Heart left ventricle (tissue), 16 donors: ENCODE data around the gene CSNK1G1. TPM values are rescaled to one million over a fixed set of nuclear protein-coding genes. Genes with fewer than 3 reads are reported as not detected.
"Not testable (repeated sequence)": the region's sequence is repeated elsewhere in the genome, so short reads cannot be mapped to it uniquely, and the experiment has no call there.

Source experiments
- ATAC-seq, 4 donors: fragments of 200-7000 bp; cut with Tn5 transposase; one replicate each; pipeline ENCODE4 v1.9.1; 2020 to 2022; ENCODE audit warnings: moderate library complexity in 4 of 4, mild to moderate bottlenecking in 3 of 4, moderate number of reproducible peaks in 1 of 4
- DNase-seq, 5 donors: peaks; one replicate each; pipeline ENCODE4 v3.0.0-alpha.2; 2020
- H3K27ac ChIP-seq, 12 donors: fragments of 200-600 bp; sonication (generic) in 4 of 12; one replicate each; pipeline versions ENCODE4 v1.5.0 to v1.8.0; 2016 to 2022; ENCODE audit warnings: mild to moderate bottlenecking in 2 of 12
- H3K27me3 ChIP-seq, 9 donors: fragments of 200-600 bp; sonication (generic) in 2 of 9; one replicate each; pipeline versions ENCODE4 v1.5.1 to v1.8.0; 2016 to 2022; ENCODE audit warnings: mild to moderate bottlenecking in 3 of 9
- H3K36me3 ChIP-seq, 9 donors: fragments of 200-600 bp; sonication (generic) in 2 of 9; one replicate each; pipeline versions ENCODE4 v1.5.0 to v1.8.0; 2018 to 2022; ENCODE audit warnings: mild to moderate bottlenecking in 2 of 9
- H3K4me1 ChIP-seq, 12 donors: fragments of 200-600 bp; sonication (generic) in 4 of 12; one replicate each; pipeline versions ENCODE4 v1.5.0 to v1.8.0; 2016 to 2022; ENCODE audit warnings: mild to moderate bottlenecking in 3 of 12
- H3K4me3 ChIP-seq, 12 donors: fragments of 200-600 bp; sonication (generic) in 4 of 12; one replicate each; pipeline versions ENCODE4 v1.5.0 to v1.8.0; 2017 to 2022; ENCODE audit warnings: mild to moderate bottlenecking in 9 of 12, moderate library complexity in 4 of 12
- H3K9me3 ChIP-seq, 12 donors: fragments of 200-600 bp; sonication (generic) in 4 of 12; one replicate each; pipeline versions ENCODE4 v1.5.0 to v1.8.0; 2016 to 2022; ENCODE audit warnings: mild to moderate bottlenecking in 1 of 12
- CTCF ChIP-seq, 12 donors: fragments of 200-600 bp; sonication (generic) in 4 of 12; IDR thresholded peaks; one replicate each; pipeline versions ENCODE4 v1.5.0 to v1.8.0; 2018 to 2022; ENCODE audit warnings: antibody characterized with exemption in 12 of 12, mild to moderate bottlenecking in 5 of 12
- POLR2A ChIP-seq, 2 donors: fragments of 450-650 bp; IDR thresholded peaks; one replicate each; pipeline ENCODE4 v1.6.1; 2017; ENCODE audit warnings: antibody characterized with exemption in 2 of 2, mild to moderate bottlenecking in 2 of 2, moderate library complexity in 2 of 2
- WGBS, 4 donors: extraction: QIAGEN DNeasy Blood & Tissue Kit in 2 of 4; methylation state at CpG; one replicate each; pipeline versions ENCODE4 v1.1.5 to v1.1.7; 2013 to 2018; 5-methylcytosine and 5-hydroxymethylcytosine counted together
- intact Hi-C, 10 donors: fragments of 100-400 bp; cut with DNase I; formaldehyde crosslinking; loops; one replicate each; pipeline versions ENCODE4 v1.11.1 to v1.14.2; 2022
- polyA plus RNA-seq, 2 donors: library from polyadenylated mRNA; stranded (reverse); fragments of 200-250 nt; gene quantifications; one replicate each; pipeline ENCODE4 v1.2.3, GENCODE V29; 2013
- total RNA-seq, 9 donors: library from RNA; depleted of rRNA in 2 of 9; stranded (reverse); fragments of >200 nt in 2 of 9; fragmentation: NEBNext Ultra II Directional in 3 of 9; extraction: Animal tissue kit (Norgen Biotek cat#: 25700) in 3 of 9; gene quantifications; one replicate each; pipeline versions ENCODE4 v1.1.0 to v1.2.4, GENCODE V29; 2016 to 2023
- donor health status: ischemic (EF 13 %, LVEDD 7.1; RV severe dilation, severe dysfunction).
- donor health status: healthy with polysubstance abuse.
- donor health status: DM: no; HTN: yes; CAD: no.
- donor health status: DM: no; HTN: no; CAD: no.
- donor health status: ischemic (EF 25% LVEDD 6.9; RV normal size, moderate dysfunction).
- donor health status: ischemic (EF 25% LVEDD 5.7; RV mildly dilated, moderate dysfunction).
- donor health status: healthy.
- donor health status: DM: yes; HTN: yes; CAD: no.
- donor health status: ischemic (EF 35%, LVEDD 5.7; RV mildly dilated, moderate dysfunction).
- donor health status: nonischemic (EF 11% LVEDD 7.7; RV severe dilation, severe dysfunction).
- donor health status: DM: yes; HTN: yes; CAD: no.
- donor health status: PGD.
- donor health status: ischemic (EF 29% LVEDD 5.4; RV normal size, mild dysfunction).
- donor health status: nonischemic (EF 23%, LVEDD 6.1; RV moderate dilation, normal function).

The CSNK1G1 gene
- total and polyA plus RNA-seq, 11 donors: 1.4 to 15.0 (median 7.4) TPM

DNA sequence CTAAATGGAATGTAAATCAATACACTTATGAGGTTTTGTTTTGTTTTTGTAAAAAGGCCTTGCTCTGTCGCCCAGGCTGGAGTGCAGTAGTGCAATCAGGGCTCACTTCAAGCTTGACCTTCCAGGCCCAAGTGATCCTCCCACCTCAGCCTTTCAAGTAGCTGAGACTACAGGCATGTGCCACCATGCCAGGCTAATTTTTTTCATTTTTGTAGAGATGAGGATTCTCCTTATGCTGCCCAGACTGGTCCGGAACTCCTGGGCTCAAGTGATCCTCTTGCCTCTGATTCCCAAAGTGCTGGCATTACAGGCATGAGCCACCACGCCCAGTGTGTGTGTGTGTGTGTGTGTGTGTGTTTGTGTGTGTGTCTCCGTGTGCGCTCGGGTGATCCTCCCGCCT is 30.3 kb upstream of the CSNK1G1 start:
- H3K4me1 ChIP-seq: peaks cover 0 to 27% (median 12%) of the 10 kb centered on the region in 12 donors
- TF ChIP-seq POLR2A (IDR thresholded peaks at IDR 0.05) (no peak), CTCF (IDR thresholded peaks at IDR 0.05) (no peak)
- intact Hi-C loops: loop anchor here in 1 of 10 donors (2.0 kb wide), 1 partner anchor 29 kb away; the partner anchor contains the start of gene CSNK1G1
- ATAC-seq: no peak
- no peak overlapping the region for H3K4me3 ChIP-seq
- H3K9me3 ChIP-seq: no peaks in the 10 kb centered on the region
- DNase-seq: no peak
- H3K27ac ChIP-seq: no peak overlapping the region
- WGBS, 4 donors: 92 to 100% (median 97%) methylated on average over 7 of the region's 7 CpGs
- H3K36me3 ChIP-seq: peaks cover 0 to 3% (median 0%) of the 10 kb centered on the region in 9 donors
- no peaks in the 10 kb centered on the region for H3K27me3 ChIP-seq

DNA sequence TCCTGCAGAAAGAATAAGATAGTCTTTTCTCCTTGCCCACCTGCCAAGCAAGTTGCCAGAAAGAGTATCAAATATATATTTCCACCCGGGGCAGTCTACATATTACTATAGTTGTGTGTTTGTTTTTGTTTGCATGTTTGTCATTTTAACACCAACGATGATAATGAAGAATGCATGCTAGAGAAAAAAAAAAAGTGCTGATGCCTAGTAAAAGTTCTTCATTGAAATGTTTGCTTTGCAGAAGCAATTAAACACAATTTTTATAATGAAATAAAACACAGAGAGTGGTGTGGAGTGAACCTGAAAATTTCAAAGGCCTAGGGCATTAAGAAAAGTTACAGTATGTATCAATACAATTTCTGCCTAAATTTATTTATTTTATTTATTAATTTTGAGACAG is 27.8 kb upstream of the CSNK1G1 start:
- no peaks in the 10 kb centered on the region for H3K36me3 ChIP-seq
- intact Hi-C loops: no loop called here
- H3K27ac ChIP-seq: no peak overlapping the region
- DNase-seq (no peak), ATAC-seq (no peak)
- no peak overlapping the region for H3K4me3 ChIP-seq
- H3K9me3 ChIP-seq: no peaks in the 10 kb centered on the region
- H3K4me1 ChIP-seq: peaks cover 0 to 26% (median 11%) of the 10 kb centered on the region in 12 donors
- 82 to 90% (median 83%) methylated on average over 2 of the region's 2 CpGs for WGBS, 4 donors
- H3K27me3 ChIP-seq: no peaks in the 10 kb centered on the region
- TF ChIP-seq POLR2A (IDR thresholded peaks at IDR 0.05) (no peak), CTCF (IDR thresholded peaks at IDR 0.05) (no peak)

GRCh38 chr15:64381000-64381751 is 25.2 kb upstream of the CSNK1G1 start, which contains the start of gene PCLAF:
Gene PCLAF, minus strand, starts transcription at chr15:64381441. Its CDS starts 70 bp downstream, at chr15:64381371.
- Histone ChIP-seq H3K4me1 (peaks cover 0 to 14% (median 6%) of the 10 kb centered on the region in 12 donors), H3K27me3 (no peaks in the 10 kb centered on the region), H3K36me3 (no peaks in the 10 kb centered on the region), H3K9me3 (no peaks in the 10 kb centered on the region), H3K4me3 (peak within 1 kb of the TSS; percentile 38 to 76 (median 60)), H3K27ac (no peak within 1 kb of the TSS)
- peak; percentile 100 for ATAC-seq
- intact Hi-C loops: loop anchor here in 1 of 10 donors (2.0 kb wide), 1 partner anchor 24 kb away; the partner anchor contains the start of gene CSNK1G1
- TF ChIP-seq POLR2A (IDR thresholded peaks at IDR 0.05): no peak
- TF ChIP-seq CTCF (IDR thresholded peaks at IDR 0.05): peak in 1 of 12 donors; percentile 8
- WGBS, 4 donors: 1 to 6% (median 1%) methylated on average over 31 to 38 of the region's 38 CpGs
- peak; percentile 94 to 97 (median 95) for DNase-seq

DNA sequence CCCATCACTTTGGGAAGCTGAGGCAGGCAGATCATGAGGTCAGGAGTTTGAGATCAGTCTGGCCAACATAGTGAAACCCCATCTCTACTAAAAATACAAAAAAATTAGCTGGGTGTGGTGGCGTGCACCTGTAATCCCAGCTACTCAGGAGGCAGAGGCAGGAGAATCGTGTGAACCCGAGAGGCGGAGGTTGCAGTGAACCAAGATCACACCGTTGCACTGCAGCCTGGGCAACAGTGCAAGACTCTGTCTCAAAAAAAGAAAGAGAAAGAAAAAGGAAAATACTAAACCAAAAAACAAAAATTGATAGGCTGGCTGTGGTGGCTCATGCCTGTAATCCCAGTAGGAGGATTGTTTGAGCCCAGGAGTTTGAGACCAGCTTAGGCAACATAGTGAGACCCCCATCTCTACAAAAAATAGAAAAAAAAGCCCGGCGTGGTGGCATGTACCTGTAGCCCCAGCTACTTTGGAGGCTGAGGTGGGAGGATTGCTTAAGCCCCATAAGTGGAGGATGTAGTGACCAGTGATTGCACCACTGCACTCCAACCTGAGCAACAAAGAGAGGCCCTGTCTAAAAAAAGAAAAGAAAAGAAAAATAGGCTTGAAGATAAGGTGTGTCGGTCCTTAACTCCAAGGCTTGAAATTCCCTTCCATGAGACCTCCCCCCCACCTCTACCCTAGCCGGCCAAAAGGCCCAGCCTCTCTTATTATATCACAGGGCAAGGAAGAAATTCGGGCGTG is 24.3 kb upstream of the CSNK1G1 start:
- intact Hi-C loops: loop anchor here in 1 of 10 donors (2.0 kb wide), 1 partner anchor 23 kb away; the partner anchor contains the start of gene CSNK1G1
- H3K4me1 ChIP-seq: peaks cover 0 to 14% (median 6%) of the 10 kb centered on the region in 12 donors
- not testable (repeated sequence) for H3K27me3 ChIP-seq, H3K27ac ChIP-seq, ATAC-seq, H3K9me3 ChIP-seq, H3K36me3 ChIP-seq, DNase-seq
- WGBS, 4 donors: 59 to 60% (median 59%) methylated on average over 11 of the region's 11 CpGs
- H3K4me3 ChIP-seq: peak overlapping the region in 6 of 12 donors; percentile 58 to 76 (median 63)
